Thyroid gland (tissue), 4 donors: Measurements from ENCODE around the gene PPHLN1. TPM values are rescaled to one million over a fixed set of nuclear protein-coding genes. Genes with fewer than 3 reads are reported as not detected.

Experiments used
- DNase-seq, 2 donors: peaks; one replicate each; pipeline ENCODE4 v3.0.0-alpha.2; 2019
- H3K27ac ChIP-seq, 3 donors: fragments of 200-600 bp; sonication (generic); 1 replicate in 2 of 3; 2 replicates in 1 of 3; pipeline ENCODE4 v1.5.1; 2016 to 2019; ENCODE audit warnings: mild to moderate bottlenecking in 1 of 3, moderate library complexity in 1 of 3
- H3K27me3 ChIP-seq: fragments of 200-600 bp; sonication (generic); one replicate; pipeline ENCODE4 v1.5.1; 2019
- H3K36me3 ChIP-seq, 2 donors: fragments of 200-600 bp; sonication (generic); one replicate each; pipeline ENCODE4 v1.5.1; 2016 to 2019
- H3K4me1 ChIP-seq, 2 donors: fragments of 200-600 bp; sonication (generic); one replicate each; pipeline ENCODE4 v1.5.1; 2017 to 2019
- H3K4me3 ChIP-seq, 3 donors: fragments of 200-600 bp; sonication (generic); replicated peaks in 1 of 3; 1 replicate in 2 of 3; 2 replicates in 1 of 3; pipeline ENCODE4 v1.5.1; 2016; ENCODE audit warnings: mild to moderate bottlenecking in 1 of 3
- H3K9me3 ChIP-seq: fragments of 200-600 bp; sonication (generic); one replicate; pipeline ENCODE4 v1.5.1; 2017
- POLR2A ChIP-seq, 2 donors: fragments of 450-650 bp; IDR thresholded peaks; one replicate each; pipeline ENCODE4 v1.6.1; 2017; ENCODE audit warnings: antibody characterized with exemption in 2 of 2, mild to moderate bottlenecking in 2 of 2, moderate library complexity in 1 of 2
- WGBS, 2 donors: methylation state at CpG; one replicate each; pipeline ENCODE4 v1.1.5; 2017; 5-methylcytosine and 5-hydroxymethylcytosine counted together
- intact Hi-C: fragments of 100-400 bp; cut with DNase I; formaldehyde crosslinking; loops from one replicate; pipeline ENCODE4 v1.15.1; 2023
- total RNA-seq, 4 donors: library from RNA; depleted of rRNA; stranded (reverse); fragments of >200 nt; gene quantifications; one replicate each; pipeline ENCODE4 v1.2.3, GENCODE V29; 2016
- TF ChIP-seq, protein P1 (sequence below), 6 experiments: fragments of 200-600 bp in 3 of 6; fragments of 450-650 bp in 3 of 6; sonication (generic) in 3 of 6; IDR thresholded peaks; one replicate each; pipeline ENCODE4 v1.5.1; 2016 to 2019; ENCODE audit warnings: antibody characterized with exemption in 6 of 6, mild to moderate bottlenecking in 2 of 6, inconsistent platforms in 1 of 6, moderate library complexity in 1 of 6

Gene PPHLN1
- total RNA-seq, 4 donors from 2014 or later, result 57.9 to 91.3 (median 66.3) TPM

GRCh38 chr12:42458575-42458974 lies 132.6 kb downstream of the PPHLN1 start:
- Histone ChIP-seq H3K36me3 (peaks cover 8 to 9% of the 10 kb centered on the region in 2 donors), H3K4me1 (peaks cover 0 to 4% of the 10 kb centered on the region in 2 donors), H3K4me3 (no peak overlapping the region), H3K9me3 (no peaks in the 10 kb centered on the region), H3K27me3 (no peaks in the 10 kb centered on the region), H3K27ac (no peak overlapping the region)
- DNase-seq, result no peak
- intact Hi-C loops, result no loop called here
- WGBS, 2 donors, result 78 to 83% methylated on average over 2 of the region's 2 CpGs
- TF ChIP-seq POLR2A (IDR thresholded peaks at IDR 0.05), result no peak
- TF ChIP-seq, protein P1, sequence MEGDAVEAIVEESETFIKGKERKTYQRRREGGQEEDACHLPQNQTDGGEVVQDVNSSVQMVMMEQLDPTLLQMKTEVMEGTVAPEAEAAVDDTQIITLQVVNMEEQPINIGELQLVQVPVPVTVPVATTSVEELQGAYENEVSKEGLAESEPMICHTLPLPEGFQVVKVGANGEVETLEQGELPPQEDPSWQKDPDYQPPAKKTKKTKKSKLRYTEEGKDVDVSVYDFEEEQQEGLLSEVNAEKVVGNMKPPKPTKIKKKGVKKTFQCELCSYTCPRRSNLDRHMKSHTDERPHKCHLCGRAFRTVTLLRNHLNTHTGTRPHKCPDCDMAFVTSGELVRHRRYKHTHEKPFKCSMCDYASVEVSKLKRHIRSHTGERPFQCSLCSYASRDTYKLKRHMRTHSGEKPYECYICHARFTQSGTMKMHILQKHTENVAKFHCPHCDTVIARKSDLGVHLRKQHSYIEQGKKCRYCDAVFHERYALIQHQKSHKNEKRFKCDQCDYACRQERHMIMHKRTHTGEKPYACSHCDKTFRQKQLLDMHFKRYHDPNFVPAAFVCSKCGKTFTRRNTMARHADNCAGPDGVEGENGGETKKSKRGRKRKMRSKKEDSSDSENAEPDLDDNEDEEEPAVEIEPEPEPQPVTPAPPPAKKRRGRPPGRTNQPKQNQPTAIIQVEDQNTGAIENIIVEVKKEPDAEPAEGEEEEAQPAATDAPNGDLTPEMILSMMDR (IDR thresholded peaks at IDR 0.05), result no peak

DNA sequence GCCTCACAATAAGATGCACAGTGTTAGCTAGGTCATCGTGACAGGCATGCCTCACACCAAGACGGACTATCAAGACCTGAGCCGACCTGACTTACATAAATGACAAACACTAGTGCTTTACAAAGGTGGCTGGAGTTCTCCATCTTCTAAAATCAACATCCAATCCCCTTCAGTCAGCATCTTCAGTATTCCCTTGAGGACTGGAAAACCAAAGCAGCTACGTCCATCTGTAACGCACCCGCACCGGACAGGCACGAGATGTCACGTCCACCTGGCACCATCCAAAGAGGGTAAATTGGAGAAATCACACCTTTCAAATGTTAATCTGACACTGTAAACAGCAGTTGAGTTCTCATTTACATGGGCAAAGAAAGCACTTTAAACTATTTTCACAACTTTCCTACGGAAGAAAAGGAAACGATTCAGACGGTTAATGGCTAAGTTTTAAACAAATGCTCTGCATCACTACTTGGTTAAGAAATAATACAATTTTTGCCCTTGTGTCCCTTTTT lies 133.4 kb downstream of the PPHLN1 start:
- Histone ChIP-seq H3K4me1 (peaks cover 0 to 4% of the 10 kb centered on the region in 2 donors), H3K4me3 (no peak overlapping the region), H3K9me3 (no peaks in the 10 kb centered on the region), H3K36me3 (peaks cover 11 to 17% of the 10 kb centered on the region in 2 donors), H3K27ac (no peak overlapping the region), H3K27me3 (no peaks in the 10 kb centered on the region)
- 92 to 93% methylated on average over 12 of the region's 12 CpGs for WGBS, 2 donors
- no peak for DNase-seq
- TF ChIP-seq, protein P1 (IDR thresholded peaks at IDR 0.05), result no peak
- TF ChIP-seq POLR2A (IDR thresholded peaks at IDR 0.05), result no peak
- intact Hi-C loops, result no loop called here

GRCh38 chr12:42462486-42462885 lies 136.5 kb downstream of the PPHLN1 start:
- peaks cover 22 to 36% of the 10 kb centered on the region in 2 donors for H3K36me3 ChIP-seq
- no peak overlapping the region for H3K27ac ChIP-seq
- no peaks in the 10 kb centered on the region for H3K9me3 ChIP-seq
- no peaks in the 10 kb centered on the region for H3K4me1 ChIP-seq
- no peak overlapping the region for H3K4me3 ChIP-seq
- TF ChIP-seq, protein P1 (IDR thresholded peaks at IDR 0.05), result no peak
- no peak for TF ChIP-seq POLR2A (IDR thresholded peaks at IDR 0.05)
- no peak for DNase-seq
- intact Hi-C loops, result no loop called here
- 77 to 81% methylated on average over 3 of the region's 3 CpGs for WGBS, 2 donors
- H3K27me3 ChIP-seq, result no peaks in the 10 kb centered on the region

- WGBS, 2 donors, result 95 to 98% methylated on average over 4 of the region's 4 CpGs
- Histone ChIP-seq H3K27me3 (no peaks in the 10 kb centered on the region), H3K36me3 (peaks cover 19 to 36% of the 10 kb centered on the region in 2 donors)
Measured at GRCh38 chr12:42463671-42464070, 137.7 kb downstream of the PPHLN1 start.

GRCh38 chr12:42468341-42468821 lies 142.4 kb downstream of the PPHLN1 start:
- 69 to 84% methylated on average over 9 of the region's 9 CpGs for WGBS, 2 donors
- TF ChIP-seq, protein P1 (IDR thresholded peaks at IDR 0.05), result no peak
- TF ChIP-seq POLR2A (IDR thresholded peaks at IDR 0.05), result no peak
- Histone ChIP-seq H3K27me3 (no peaks in the 10 kb centered on the region), H3K4me1 (peaks cover 17 to 21% of the 10 kb centered on the region in 2 donors), H3K4me3 (no peak overlapping the region), H3K36me3 (peaks cover 14 to 27% of the 10 kb centered on the region in 2 donors), H3K9me3 (no peaks in the 10 kb centered on the region), H3K27ac (no peak overlapping the region)
- intact Hi-C loops, result no loop called here
- no peak for DNase-seq

More at GRCh38 chr12:42463671-42464070, 137.7 kb downstream of the PPHLN1 start:
- no peaks in the 10 kb centered on the region for H3K9me3 ChIP-seq
- DNase-seq, result no peak
- H3K27ac ChIP-seq, result no peak overlapping the region
- no peak overlapping the region for H3K4me3 ChIP-seq
- TF ChIP-seq POLR2A (IDR thresholded peaks at IDR 0.05), result no peak
- TF ChIP-seq, protein P1 (IDR thresholded peaks at IDR 0.05), result no peak
- intact Hi-C loops, result no loop called here
- no peaks in the 10 kb centered on the region for H3K4me1 ChIP-seq
